Pericardium fibroblast (primary cell): ENCODE measurements around the gene FLVCR2. TPM values are rescaled to one million over a fixed set of nuclear protein-coding genes. Genes with fewer than 3 reads are reported as not detected.

Source experiments
- total RNA-seq: library from RNA; depleted of rRNA; stranded (reverse); fragments of >200 nt; gene quantifications from 2 replicates; pipeline ENCODE4 v1.2.3, GENCODE V29; 2015

Gene FLVCR2, protein sequence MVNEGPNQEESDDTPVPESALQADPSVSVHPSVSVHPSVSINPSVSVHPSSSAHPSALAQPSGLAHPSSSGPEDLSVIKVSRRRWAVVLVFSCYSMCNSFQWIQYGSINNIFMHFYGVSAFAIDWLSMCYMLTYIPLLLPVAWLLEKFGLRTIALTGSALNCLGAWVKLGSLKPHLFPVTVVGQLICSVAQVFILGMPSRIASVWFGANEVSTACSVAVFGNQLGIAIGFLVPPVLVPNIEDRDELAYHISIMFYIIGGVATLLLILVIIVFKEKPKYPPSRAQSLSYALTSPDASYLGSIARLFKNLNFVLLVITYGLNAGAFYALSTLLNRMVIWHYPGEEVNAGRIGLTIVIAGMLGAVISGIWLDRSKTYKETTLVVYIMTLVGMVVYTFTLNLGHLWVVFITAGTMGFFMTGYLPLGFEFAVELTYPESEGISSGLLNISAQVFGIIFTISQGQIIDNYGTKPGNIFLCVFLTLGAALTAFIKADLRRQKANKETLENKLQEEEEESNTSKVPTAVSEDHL
- total RNA-seq = 2.1 and 2.2 TPM in 2 replicates

DNA sequence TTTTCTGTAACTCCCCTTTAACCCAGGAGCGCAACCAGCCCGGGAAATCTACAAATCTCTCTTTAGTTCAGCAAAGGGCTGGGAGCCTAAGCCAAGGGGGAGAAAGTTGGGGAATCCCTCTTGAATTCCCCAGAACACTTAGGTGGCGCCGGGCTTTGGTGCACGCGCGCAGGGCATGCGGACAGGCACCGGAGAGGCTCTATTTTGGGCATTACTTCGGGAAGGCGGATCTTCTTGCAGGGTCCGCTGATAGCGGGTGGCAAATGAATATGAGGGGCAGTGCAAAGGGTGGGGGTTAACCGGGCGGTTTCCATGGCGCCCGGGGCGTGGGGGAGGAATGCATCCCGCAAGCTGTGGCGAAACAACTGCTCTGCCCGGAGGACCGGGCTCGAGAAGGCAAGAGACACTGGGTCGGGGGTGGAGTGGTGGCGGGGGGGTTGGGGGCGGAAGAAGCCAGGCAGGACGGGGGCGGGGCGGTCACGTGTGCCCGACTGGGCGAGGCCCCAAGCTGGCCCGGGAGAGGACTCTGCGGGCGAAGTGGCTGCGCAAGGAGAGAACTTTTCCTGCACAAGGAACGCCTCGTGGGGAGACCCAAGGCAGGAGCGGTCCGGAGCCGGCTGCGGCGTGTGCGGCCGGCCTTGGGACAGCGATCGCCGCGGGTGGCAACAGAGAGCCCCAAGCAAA is at the start of gene FLVCR2:
FLVCR2 (plus strand) TSS at position 519 of the 684 bp plus-strand sequence. CDS start 353 bp downstream, outside the sequence.

DNA sequence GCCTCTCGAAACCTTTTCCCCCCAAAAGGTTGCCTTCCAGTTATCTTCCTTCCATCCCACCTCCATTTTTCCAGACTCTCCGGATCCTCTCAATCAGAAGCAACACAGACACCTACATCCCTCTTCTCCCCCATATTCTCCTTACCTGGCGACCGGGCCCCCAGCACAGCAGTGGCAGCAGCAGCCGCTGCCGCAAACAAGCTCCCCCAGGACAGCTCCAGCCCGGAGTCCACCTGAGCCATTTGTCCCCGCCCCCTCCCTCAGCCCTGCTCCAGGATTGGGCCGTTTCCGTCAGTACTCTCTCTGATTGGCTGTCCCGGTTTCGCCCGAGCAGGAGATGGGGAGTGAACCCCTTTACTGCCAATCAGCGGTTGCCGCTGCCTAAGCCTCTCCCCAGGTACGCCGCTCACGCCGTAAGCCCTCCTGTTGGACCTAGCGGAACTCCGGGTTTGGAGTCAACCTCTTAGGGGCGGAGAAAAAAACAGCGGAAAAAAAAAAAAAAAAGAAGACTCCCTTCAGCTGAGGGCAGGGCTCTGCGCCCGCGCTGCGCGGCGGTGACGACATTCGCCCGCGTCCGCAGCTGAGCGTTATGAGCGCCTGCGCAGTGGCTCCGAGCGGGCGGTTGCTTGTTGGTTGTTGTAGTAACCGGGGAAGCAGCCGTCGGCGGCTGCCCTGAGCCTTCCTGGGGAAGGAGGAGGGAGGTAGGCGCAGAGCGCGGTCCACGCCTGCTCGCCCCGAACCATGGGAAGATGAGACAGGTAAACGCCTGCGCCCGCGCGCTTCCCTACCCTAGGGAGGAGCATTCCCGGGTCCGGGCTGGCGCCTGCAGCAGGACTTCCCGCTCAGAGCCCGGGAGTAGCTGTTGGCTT is 82.4 kb downstream of the FLVCR2 start, which contains the start of the genes ERG28 and TTLL5:
ERG28 (minus strand) TSS at position 247 of the 869 bp plus-strand sequence. CDS start 3,374 bp downstream, outside the sequence.
TTLL5 (plus strand) TSS at position 617 of the 869 bp plus-strand sequence. CDS start 1,904 bp downstream, outside the sequence.

Other genes with a start within 250 kb of the FLVCR2 start
- gene JDP2, start 150.6 kb upstream of the FLVCR2 start, total RNA-seq = 175 and 205 TPM in 2 replicates
- gene BATF, start 56.2 kb upstream of the FLVCR2 start, total RNA-seq = not detected in 2 replicates
- 14.1 and 17.5 TPM in 2 replicates for gene ERG28, start 82.3 kb downstream of the FLVCR2 start, total RNA-seq
- 16.2 and 16.6 TPM in 2 replicates for gene TTLL5, start 82.6 kb downstream of the FLVCR2 start, total RNA-seq